ENCODE measurements around the gene RYR2.

RYR2 gene

DNA sequence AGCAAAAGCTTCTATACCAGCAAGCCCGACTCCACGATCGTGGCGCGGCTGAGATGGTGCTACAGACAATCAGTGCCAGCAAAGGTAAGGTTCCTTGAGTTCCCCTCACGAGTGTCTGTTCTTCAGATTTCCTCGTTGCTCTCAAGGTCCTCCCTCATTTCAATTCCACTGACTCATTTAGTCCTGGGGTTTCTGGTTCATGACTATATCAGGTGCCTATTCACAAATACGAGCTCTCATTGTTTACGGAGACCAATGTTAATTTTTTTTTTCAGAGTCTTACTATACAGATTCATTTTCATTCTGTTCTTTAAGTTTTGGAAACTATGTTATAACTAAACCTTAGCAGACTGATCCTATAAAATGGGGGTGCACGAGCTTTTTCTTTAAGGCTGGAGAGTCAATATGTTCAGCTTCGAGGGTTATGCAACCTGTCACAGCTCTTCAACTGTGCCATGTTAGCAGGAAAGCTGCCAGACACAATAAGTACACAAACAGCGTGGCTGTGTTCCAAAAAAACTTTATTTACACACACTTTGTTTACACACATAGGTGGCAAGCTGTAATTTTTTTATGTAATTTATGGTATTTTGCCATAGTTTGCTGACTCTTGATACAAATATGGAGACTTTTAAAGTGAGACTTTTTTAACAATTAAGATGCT lies 714.5 kb downstream of the RYR2 start:
- peak; percentile 95 for DNase-seq

DNA sequence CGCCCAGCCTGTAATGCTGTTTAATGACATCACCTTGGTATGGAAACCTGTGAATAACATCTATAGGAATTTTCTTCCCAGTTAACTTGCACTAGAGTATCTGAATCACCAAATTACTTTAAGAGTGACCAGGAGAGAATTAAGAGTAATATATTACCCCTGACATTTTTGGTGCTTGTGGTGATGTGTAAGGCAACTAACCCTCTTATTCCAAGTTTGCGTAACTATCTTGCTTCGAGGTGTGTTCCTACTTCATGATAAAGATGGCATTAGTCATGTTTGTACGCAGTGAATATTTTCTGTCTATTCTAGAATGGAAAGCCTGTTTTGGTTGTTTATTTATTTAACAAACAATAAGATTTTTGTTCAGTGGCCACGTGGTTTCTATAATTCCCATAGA lies 717.4 kb downstream of the RYR2 start:
- DNase-seq: no peak

DNA sequence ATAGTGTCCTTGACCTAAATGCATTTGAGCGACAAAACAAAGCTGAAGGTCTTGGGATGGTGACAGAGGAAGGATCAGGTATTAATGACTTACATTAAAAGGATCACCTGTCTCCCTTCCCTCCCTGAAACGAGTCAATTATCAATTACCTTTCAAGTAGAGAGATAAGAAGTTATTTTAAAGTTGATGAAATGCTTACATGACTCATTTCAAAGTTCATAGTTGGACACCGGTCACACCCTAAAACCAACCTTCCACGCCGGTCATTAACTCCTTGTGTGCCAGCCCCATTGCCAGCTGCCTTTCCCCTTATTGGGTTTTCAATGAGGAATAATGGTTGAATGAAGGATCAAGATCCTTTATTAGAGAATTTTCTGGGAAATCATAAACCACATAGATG lies 719.0 kb downstream of the RYR2 start:
- DNase-seq: no peak

DNA sequence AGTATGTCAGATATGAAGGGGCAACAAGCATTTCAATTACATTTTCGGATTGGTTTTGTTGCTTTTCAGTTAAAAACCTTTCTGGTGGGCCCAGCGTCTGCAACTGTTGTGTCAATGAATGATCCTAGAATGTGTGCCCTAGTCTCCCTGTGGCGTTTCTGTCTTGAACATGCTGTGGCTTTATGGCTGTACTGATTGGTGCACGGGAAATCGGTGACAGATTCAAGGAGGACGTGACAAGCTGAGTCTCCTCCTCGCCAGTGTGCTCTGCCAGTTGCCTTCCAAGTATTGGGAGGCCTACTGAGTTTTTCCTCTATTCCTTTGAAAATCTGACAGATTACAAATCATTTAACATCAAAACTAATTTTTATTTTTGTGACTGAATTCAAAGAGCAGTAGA lies 721.2 kb downstream of the RYR2 start:
- DNase-seq: no peak

- DNase-seq: no peak
Measured at GRCh38 chr1:237763751-237764150, 721.8 kb downstream of the RYR2 start.

- DNase-seq: no peak
Measured at GRCh38 chr1:237769916-237770315, 727.9 kb downstream of the RYR2 start.

GRCh38 chr1:237772009-237772408 lies 730.0 kb downstream of the RYR2 start:
- DNase-seq: no peak

- no peak for DNase-seq
Measured at GRCh38 chr1:237774246-237774645, 732.3 kb downstream of the RYR2 start.

DNA sequence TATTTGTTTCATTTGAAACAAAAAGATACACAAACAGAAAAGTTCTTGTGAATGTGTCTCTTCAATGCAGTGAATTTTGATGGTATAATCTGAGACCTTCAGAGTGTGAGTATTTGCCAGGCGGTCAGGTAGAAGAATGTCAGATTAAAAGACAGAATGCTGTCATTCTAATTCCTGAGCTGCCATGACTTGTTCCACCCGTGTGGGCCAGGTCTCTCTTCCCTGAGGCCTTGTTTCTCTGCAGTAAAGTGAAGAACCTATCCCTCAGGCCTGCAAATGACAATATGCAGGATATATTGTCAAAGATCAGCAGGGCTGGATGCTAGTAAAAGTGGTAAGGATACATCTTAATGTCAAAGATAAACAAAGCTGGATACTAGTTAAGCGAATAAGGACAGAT lies 737.4 kb downstream of the RYR2 start:
- DNase-seq: no peak

GRCh38 chr1:237786066-237786719 lies 744.2 kb downstream of the RYR2 start:
- no peak for DNase-seq

DNA sequence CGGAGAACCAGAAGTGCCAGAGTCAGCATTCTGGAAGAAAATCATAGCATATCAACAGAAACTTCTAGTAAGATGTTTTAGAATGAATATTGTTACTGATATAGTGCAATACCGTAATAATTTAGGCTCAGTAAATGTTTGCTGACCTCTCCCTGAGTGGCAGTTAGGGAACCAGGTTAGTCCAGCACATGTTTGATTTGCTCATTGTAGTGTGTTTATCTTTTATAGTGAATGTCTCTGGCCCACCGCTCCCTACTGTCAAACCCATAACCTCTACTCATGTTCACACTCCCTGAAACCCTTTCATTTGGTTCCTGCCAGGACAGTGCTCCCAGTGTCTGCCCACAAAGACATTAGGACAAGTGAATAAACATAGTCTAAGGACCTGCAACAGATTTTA lies 746.1 kb downstream of the RYR2 start:
- DNase-seq: peak; percentile 43

DNA sequence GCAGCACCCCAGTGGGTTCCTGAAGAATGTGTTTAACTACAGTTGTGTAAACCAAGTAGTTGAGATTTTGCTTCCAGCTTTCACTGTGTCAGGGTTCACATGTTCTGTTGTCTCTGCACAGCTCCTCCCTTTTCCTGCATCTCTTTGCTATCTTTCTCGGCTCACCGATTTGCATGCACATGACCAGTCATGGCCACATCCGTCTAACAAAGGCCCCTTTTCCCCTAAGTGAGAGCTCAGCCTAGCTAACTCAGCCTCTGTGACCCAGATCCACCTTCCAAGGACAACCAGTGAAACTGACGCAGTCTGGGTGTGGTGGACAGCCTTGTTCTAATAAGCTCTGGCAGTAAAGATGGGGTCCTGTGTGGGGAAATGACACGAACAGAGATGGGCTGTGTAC lies 747.6 kb downstream of the RYR2 start:
- no peak for DNase-seq

- no peak for DNase-seq
Measured at GRCh38 chr1:237791592-237791991, 749.6 kb downstream of the RYR2 start.

- no peak for DNase-seq
Measured at GRCh38 chr1:237792149-237792548, 750.2 kb downstream of the RYR2 start.

DNA sequence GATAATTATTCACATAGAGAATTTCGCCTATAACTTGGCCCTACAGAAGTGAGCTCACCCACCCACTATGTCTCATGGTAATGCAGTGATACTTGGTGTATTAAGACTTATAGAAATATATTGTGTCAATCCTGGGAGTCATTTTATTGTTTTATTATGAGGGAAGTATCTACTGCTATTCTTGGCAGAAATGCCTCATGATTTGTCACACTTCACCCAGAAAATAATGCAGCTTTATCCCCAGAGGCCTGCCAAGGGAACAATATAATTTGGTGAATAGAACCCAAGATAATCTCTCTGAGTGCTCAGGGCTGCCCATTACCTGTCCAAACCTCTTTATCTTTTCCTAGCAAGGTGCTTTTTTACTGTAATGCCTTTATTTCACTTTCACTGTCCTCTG lies 750.7 kb downstream of the RYR2 start:
- DNase-seq: no peak

GRCh38 chr1:237794071-237794470 lies 752.1 kb downstream of the RYR2 start:
- DNase-seq: no peak

- DNase-seq: no peak
Measured at GRCh38 chr1:237795558-237795957, 753.6 kb downstream of the RYR2 start.

- DNase-seq: peak; percentile 75
Measured at GRCh38 chr1:237799762-237800474, 757.9 kb downstream of the RYR2 start.

DNA sequence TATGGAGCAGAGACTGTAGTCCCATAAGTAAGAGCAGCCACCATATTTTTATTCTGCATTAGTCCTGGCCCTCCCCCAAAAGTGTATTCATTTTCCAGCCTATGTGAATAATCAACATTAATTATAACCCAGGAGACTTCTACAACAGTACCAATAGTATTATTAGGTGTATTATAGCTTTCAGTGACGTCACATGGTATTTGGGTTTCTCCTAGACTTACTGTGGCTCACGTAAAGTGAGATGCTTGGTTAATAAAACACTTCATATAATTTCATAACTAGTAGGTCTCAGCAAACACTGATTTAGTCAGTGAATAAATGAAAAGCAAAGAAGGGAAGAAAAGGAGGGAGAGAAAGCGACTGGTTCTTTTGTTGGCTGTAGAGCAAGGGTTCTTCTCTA lies 762.5 kb downstream of the RYR2 start:
- no peak for DNase-seq

GRCh38 chr1:237809099-237809498 lies 767.1 kb downstream of the RYR2 start:
- DNase-seq: no peak

DNA sequence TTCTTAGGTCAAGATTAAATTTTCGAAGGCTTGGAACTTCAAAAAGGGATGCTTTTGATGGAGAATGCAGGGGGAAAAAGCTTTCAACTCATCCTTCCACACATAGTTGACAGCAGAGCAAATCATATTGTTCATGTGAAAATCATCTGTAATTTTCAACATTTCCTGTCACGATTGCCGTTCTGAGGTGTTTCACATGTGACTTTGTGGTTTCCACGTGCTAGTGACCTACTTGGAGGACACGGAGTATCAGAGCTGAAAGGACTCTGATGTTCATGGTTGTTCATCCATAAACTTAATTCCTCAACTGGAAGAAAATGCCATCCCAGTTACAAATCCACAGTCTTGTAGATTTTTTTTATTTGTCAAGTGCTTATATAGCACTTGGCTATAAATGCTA lies 769.6 kb downstream of the RYR2 start:
- DNase-seq: no peak

DNA sequence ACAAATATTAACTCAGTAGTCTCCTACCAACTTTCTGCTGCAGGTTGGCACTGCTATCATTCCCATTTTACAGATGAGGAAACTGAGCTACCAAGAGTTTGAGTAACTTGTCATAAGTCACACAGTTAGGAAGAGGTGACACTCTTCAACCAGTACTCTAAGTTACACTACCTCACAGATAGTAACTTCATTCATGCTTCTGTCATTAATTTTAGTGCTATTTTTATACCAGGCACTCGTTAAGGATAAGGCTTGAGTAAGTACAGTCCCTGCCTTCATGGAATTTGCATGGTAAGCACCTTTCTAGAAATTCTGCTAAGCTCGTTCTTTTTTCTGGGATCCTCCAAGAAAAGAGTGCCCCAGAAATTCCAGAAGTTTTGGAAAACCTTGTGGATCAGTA lies 770.1 kb downstream of the RYR2 start:
- no peak for DNase-seq

DNA sequence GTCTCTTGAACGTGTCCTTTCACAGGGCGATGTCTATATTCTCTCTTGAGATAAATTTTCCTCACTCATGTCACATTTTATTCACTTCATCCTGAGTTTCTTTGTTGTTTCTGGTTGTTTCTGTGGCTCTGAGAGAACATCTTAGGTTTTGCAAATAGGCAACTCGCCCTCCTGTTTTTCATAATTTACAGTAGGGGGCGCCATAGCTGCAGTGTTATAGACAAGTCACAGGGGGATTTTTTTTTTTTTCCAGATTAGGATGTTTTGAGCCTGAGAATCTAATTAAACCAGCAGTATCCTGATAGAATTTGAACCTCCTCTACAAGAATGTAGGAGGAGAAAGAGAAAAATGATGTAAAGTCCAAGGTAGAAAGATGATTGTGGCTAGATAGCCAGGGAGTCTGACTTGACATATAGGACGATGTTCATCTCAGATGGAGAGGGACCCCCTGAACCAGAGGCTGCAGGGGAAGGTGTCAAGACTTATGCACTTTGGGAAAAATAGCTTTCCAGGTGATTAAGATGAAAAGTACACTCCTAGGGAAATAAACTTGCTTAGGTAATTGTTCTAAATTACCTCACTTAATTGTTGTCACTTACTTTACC lies 772.4 kb downstream of the RYR2 start:
- DNase-seq: no peak

- no peak for DNase-seq
Measured at GRCh38 chr1:237817277-237817676, 775.3 kb downstream of the RYR2 start.

All from NCI-H2029 (cell line).